Neutrophil (primary cell): ENCODE data around the gene NTRK2.

ENCODE experiments used
- H3K27ac ChIP-seq: fragments of 200-600 bp; sonication (generic); 2 replicates; pipeline ENCODE4 v1.5.1; 2016; ENCODE audit warnings: mild to moderate bottlenecking, moderate library complexity
- H3K27me3 ChIP-seq: fragments of 200-600 bp; sonication (generic); 2 replicates; pipeline ENCODE4 v1.6.0; 2016; ENCODE audit warnings: mild to moderate bottlenecking
- H3K36me3 ChIP-seq: fragments of 200-600 bp; sonication (generic); 2 replicates; pipeline ENCODE4 v1.5.1; 2017
- H3K4me1 ChIP-seq, 2 experiments: fragments of 200-600 bp in 1 of 2; sonication (generic) in 1 of 2; 1 replicate in 1 of 2; 2 replicates in 1 of 2; pipeline versions ENCODE4 v1.5.1 to v1.6.1; 2013 to 2016; ENCODE audit warnings: low read depth in 1 of 2, low read length in 1 of 2, mild to moderate bottlenecking in 1 of 2, moderate library complexity in 1 of 2; ENCODE audit not compliant: control insufficient read depth in 1 of 2, insufficient read depth in 1 of 2
- H3K4me3 ChIP-seq, 2 experiments: fragments of 200-600 bp in 1 of 2; sonication (generic) in 1 of 2; 1 replicate in 1 of 2; 2 replicates in 1 of 2; pipeline ENCODE4 v1.5.1; 2013 to 2016; ENCODE audit warnings: low read depth in 1 of 2, low read length in 1 of 2, mild to moderate bottlenecking in 1 of 2, moderate library complexity in 1 of 2
- H3K9me3 ChIP-seq: fragments of 200-600 bp; sonication (generic); 2 replicates; pipeline ENCODE4 v1.5.1; 2016
- CTCF ChIP-seq: fragments of 200-600 bp; sonication (generic); IDR thresholded peaks from 2 replicates; pipeline ENCODE4 v1.5.1; 2016; ENCODE audit warnings: antibody characterized with exemption

The NTRK2 gene

GRCh38 chr9:85025638-85026037, 356.1 kb downstream of the NTRK2 start:
- no peaks in the 10 kb centered on the region for H3K27me3 ChIP-seq
- H3K4me3 ChIP-seq = no peak overlapping the region
- no peaks in the 10 kb centered on the region for H3K36me3 ChIP-seq
- no peak for TF ChIP-seq CTCF
- no peaks in the 10 kb centered on the region for H3K4me1 ChIP-seq
- H3K27ac ChIP-seq = no peak overlapping the region
- H3K9me3 ChIP-seq = no peaks in the 10 kb centered on the region

- TF ChIP-seq CTCF = no peak
- H3K9me3 ChIP-seq = no peaks in the 10 kb centered on the region
- H3K36me3 ChIP-seq = no peaks in the 10 kb centered on the region
- H3K4me3 ChIP-seq = no peak overlapping the region
- no peaks in the 10 kb centered on the region for H3K4me1 ChIP-seq
- H3K27me3 ChIP-seq = no peaks in the 10 kb centered on the region
- no peak overlapping the region for H3K27ac ChIP-seq
Measured at GRCh38 chr9:85027870-85028269, 358.3 kb downstream of the NTRK2 start.

- no peak for TF ChIP-seq CTCF
- Histone ChIP-seq H3K4me3 (no peak overlapping the region), H3K27me3 (no peaks in the 10 kb centered on the region), H3K36me3 (no peaks in the 10 kb centered on the region), H3K27ac (no peak overlapping the region), H3K4me1 (no peaks in the 10 kb centered on the region), H3K9me3 (no peaks in the 10 kb centered on the region)
Measured at GRCh38 chr9:85030316-85030715, 360.8 kb downstream of the NTRK2 start.

- H3K4me1 ChIP-seq = no peaks in the 10 kb centered on the region
- H3K9me3 ChIP-seq = no peaks in the 10 kb centered on the region
- no peaks in the 10 kb centered on the region for H3K36me3 ChIP-seq
- H3K4me3 ChIP-seq = no peak overlapping the region
- peaks cover 20% of the 10 kb centered on the region for H3K27me3 ChIP-seq
- H3K27ac ChIP-seq = no peak overlapping the region
- no peak for TF ChIP-seq CTCF
Measured at GRCh38 chr9:85036496-85036895, 367.0 kb downstream of the NTRK2 start.

- peaks cover 30% of the 10 kb centered on the region for H3K27me3 ChIP-seq
- TF ChIP-seq CTCF = no peak
- no peak overlapping the region for H3K4me3 ChIP-seq
- H3K9me3 ChIP-seq = no peaks in the 10 kb centered on the region
- H3K27ac ChIP-seq = no peak overlapping the region
- H3K4me1 ChIP-seq = no peaks in the 10 kb centered on the region
- no peaks in the 10 kb centered on the region for H3K36me3 ChIP-seq
Measured at GRCh38 chr9:85038061-85038460, 368.5 kb downstream of the NTRK2 start.
